ENCODE data around the gene ABHD12B.
"Not testable (repeated sequence)": the region's sequence is repeated elsewhere in the genome, so short reads cannot be mapped to it uniquely, and the experiment has no call there.

GRCh38 chr14:50897005-50897404 lies 25.2 kb downstream of the ABHD12B start:
- not testable (repeated sequence) for TF ChIP-seq PTBP1 (IDR thresholded peaks at IDR 0.05; ENCODE audit: low read depth, low read length); NR3C1 (CRISPR knock-in tag; IDR thresholded peaks at IDR 0.05); ZFP1 (CRISPR knock-in tag; IDR thresholded peaks at IDR 0.05); POLR2AphosphoS5 (IDR thresholded peaks at IDR 0.05; ENCODE audit: control insufficient read depth, insufficient read depth, low read depth, low read length); PHF20 (IDR thresholded peaks at IDR 0.05; ENCODE audit: partially characterized antibody); ZBTB2 (IDR thresholded peaks at IDR 0.05); ATF3 (IDR thresholded peaks at IDR 0.05); ATF3 (CRISPR knock-in tag; conservative IDR thresholded peaks at IDR 0.05); ZBTB11 (CRISPR knock-in tag; IDR thresholded peaks at IDR 0.05); SP2 (IDR thresholded peaks at IDR 0.05; ENCODE audit: extremely low read depth, low read depth, low read length, poor library complexity, severe bottlenecking); CTCF (IDR thresholded peaks at IDR 0.05 in 2 of 3, conservative IDR thresholded peaks at IDR 0.05 in 1 of 3; ENCODE audit: insufficient read depth in 2 of 3, low read depth in 1 of 3, low read length in 3 of 3); EP300 (IDR thresholded peaks at IDR 0.05; ENCODE audit: low read length); SIX5 (IDR thresholded peaks at IDR 0.05; ENCODE audit: borderline replicate concordance in 1 of 2, insufficient read depth in 1 of 2, low read depth in 1 of 2, low read length in 2 of 2)
